Inferior parietal cortex (tissue), 1 donor: Measurements from ENCODE around the gene NFATC2.

Experiments
- DNase-seq: peaks from one replicate; pipeline ENCODE4 v3.0.0-alpha.2; 2016; ENCODE audit errors: extremely low spot score

NFATC2 gene

DNA sequence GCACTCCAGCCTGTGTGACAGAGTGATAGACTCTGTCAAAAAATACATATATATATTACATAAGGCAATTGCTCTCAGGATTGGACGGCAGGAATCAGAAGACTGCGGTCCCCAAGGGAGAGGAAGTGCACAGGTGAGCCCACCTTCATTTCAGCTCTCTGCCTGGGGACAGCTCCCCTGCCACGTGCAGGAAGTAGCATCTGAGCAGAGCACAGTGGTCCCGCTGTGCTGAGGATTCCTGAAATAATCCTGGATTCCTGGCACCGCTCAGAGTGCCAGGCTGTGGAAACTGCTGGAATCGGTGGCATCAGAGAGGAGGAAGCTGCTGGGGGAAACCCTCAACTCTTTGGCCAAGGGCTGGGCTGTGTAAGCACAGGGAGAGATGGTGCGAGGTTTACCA is 27.7 kb downstream of the NFATC2 start:
- DNase-seq, result no peak

DNA sequence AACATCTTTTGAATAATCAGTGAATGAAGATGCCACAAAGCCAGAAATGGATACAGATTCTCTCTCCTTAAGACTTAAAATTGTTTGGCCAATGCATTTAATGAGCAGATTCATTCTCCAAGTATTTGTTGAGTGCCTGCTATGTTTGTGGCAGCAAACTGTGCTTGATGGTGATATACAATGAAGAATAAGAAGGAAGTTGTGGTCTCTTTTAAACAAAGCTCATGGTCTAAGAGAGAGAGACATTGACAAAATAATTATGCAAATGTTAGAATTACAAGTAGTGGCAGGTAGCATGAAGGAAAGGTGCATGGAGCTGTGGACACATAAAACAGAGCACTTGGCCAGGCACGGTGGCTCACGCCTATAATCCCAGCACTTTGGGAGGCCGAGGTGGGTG is 28.3 kb downstream of the NFATC2 start:
- DNase-seq, result no peak

DNA sequence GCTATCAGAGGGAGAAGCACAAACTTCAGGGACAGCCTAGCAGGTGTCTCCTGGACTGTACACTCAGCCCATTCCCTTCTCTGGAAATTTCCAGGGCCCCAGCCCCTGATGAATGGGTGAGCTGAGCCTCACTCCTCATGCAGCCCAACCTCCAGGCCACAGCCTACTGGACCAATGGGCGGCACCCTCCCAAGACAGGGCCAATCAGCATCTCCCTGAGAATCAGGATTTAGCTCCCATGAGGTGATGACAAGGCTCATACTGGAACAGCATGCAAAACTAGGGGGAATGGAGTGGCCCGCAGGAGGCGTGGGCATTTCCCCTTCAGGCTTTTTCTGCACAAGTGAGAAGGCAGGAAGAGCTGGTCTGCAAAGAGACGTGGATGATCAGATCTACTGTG is 29.0 kb downstream of the NFATC2 start:
- DNase-seq, result no peak

DNA sequence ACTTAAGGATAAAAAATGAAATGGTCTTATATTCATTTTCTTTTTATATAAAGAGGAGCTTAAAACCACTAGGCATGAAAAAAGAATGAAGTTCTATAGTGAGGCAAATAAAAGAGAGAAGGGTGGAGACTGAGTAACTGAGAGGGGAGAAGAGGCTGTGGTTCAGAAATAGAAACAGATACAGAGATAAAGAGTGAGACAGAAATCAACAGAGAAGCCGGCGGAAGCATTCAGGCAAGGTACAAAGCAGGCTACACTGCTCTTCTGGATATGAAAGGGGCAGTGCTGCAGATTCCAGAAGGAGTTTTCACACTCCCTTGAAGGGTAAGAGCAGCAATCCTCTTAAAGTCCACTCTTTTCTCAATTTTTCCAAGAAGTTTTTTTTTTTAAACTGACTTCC is 29.9 kb downstream of the NFATC2 start:
- no peak for DNase-seq

DNA sequence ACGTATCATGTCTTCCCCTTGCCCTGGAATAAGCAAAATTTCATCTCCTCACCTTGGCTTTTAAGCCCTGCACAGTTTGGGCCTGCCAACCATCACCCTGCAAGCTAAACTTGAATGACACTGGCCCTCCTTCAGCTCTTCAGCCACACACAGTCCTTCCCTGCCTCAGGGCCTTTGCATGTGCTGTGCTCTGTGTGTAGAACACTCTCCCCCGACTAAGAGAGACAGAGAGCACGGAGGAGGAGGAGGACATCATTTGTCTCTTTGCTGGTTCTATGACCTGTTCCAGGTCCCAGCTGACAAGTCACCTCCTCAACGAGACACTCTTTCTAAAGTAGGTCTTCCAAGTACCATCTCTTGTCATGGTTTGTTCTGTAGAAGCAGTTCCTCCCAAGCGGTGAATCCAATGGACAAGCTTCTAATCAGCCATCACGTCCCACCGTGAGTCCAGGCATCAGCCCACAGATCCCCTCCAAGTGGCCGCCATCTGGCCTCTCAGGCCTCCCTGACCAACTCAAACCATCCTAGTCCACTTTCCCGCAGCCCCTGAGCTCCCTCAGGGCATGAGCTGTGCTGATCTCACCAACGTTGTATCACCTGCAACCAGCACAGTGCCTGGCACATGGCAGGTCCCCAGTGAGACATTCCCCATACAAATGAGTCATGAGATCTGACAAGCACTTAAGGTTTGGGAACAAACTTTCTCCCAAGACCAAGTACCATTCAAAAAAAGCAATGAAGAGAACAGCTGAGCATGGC is 30.5 kb downstream of the NFATC2 start:
- no peak for DNase-seq

DNA sequence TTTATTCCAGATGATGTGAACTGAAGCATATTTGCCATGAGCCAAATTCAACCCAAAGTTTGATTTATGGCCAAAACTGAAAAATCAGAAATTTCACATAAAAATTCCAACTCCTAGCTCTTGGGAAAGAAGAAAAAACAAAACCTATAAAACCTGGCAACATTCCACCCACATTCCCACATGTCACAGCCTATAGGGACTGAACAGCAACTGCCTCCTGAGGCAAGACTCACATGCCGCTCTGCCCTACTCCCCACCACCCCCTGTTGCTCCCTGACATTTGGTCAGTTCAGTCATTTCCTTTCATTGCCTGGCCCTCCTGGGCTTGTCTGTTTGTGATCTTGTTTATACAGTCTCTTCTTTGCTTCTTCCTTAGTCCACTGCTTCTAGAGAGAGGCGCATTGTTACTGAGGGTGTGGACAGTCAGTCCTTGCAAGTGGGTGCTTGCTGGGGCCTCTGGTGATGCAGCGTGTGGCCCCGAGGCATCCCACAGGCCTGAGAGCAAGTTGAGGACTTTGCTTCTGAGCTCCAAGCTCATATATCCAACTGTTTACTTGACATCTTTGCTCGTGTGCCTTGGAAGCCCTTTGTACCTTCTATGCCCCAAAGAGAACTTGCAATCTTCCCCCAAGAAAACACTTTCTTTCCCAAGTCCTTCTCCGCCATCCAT is 31.4 kb downstream of the NFATC2 start:
- DNase-seq, result no peak

DNA sequence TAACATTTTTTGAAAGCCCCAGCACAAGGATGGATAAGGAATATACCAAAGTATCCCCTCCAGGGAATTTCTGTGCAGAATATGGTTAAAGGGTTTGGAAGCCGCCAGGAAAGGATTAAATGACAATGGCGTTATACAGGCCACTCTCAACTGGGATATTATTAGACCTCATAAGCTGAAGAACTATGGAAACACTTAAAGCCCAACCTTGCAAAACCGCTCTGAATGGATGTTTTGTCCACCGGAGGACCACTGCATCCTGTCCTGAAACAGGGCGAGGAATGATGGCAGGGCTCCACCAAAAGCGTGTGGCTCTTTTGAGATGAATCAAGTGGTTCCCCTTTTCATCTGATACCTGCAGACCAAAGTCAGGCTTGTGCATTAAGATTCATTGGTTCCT is 32.4 kb downstream of the NFATC2 start:
- DNase-seq, result no peak

DNA sequence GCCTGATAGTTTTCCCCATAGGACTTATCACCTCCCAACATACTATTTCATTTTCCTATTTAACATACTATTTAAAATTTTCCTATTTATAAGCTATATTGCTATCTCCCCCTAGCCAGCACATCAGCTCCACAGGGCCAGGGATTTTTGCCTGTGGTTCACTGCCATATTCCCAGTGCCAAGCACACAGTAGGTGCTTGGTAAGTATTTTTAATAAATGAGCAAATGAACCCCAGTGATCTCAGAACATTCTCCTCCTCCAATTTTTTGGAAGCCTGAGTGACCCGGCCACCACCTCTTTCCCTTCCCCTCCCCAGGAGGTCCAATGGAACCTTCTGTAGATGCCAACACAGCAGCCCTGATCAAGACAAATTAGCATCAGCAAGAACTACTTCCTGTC is 33.3 kb downstream of the NFATC2 start:
- no peak for DNase-seq

DNA sequence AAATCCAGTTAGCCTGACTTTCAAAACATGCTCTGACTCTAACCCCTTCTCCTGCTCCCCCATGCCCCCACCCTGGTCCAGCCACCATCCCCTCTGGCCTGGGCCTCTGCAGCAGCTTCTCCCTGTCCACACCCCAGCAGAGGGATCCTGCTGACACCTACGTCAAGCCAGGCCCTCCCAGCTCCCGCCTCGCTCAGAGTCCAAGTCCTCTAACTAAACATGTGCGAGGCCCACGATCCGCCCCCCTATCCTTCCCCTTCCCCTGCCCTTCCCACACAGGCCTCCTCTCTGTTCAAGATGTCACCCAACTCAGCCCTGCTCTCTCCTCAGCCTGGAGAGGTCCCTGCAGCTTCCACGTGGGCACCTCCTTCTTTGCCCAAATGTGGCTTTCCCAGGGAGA is 33.7 kb downstream of the NFATC2 start:
- no peak for DNase-seq

DNA sequence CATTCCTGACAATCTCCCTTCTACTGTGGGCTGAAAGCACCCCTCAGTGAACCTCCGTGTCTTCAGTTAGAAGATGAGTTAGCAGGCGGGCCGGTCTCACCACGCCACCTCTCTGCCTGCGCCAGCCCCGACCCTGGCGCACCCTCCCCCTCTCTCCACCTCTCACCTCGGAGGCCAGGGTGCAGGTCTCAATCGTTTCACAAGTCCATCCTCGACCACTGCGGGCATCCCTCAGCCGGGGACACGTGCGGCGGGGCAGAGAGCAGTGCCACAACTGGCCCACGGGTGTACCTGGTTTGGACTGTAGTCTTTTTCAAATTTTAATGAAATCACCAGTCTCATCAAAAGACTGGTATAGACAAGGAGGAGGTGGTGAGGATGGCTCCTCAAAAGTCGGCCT is 34.4 kb downstream of the NFATC2 start:
- DNase-seq, result no peak

DNA sequence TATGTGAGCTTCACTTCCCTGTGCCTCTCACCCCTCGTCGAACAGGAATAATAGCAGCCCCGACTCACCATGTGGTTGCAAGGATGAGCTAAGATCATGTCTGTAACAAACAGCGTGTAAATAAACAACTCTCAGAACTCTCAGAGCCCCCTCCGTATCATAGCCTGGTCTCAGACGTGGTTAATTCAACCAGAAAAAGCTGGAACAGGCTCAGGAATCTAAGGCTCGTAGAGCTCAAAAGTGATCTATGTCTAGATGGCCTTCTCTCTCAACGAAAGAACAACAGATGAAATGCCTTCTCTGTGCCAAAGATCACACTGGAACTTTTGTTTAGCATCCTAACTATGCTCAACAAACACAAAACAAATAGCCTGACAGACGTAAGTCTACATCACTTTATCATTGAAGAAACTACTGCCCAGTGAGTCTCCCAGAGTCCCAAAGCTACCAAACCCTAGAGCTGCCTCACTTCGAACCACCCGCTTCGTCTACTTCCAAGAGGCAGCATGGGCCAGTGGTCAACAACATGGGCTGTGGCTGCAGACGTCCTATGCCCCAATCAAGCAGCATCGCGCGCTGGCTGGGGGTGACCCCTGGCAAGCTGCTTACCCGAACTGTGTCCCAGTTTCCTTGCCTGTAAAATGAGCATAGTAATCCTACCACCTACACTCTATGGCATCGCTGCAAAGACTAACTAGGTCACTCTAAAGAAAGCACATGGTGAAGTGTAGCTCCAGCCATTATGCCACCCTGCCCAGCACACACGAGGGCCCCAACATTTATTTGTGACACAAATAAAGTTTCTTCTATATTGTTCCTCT is 35.1 kb downstream of the NFATC2 start:
- no peak for DNase-seq

DNA sequence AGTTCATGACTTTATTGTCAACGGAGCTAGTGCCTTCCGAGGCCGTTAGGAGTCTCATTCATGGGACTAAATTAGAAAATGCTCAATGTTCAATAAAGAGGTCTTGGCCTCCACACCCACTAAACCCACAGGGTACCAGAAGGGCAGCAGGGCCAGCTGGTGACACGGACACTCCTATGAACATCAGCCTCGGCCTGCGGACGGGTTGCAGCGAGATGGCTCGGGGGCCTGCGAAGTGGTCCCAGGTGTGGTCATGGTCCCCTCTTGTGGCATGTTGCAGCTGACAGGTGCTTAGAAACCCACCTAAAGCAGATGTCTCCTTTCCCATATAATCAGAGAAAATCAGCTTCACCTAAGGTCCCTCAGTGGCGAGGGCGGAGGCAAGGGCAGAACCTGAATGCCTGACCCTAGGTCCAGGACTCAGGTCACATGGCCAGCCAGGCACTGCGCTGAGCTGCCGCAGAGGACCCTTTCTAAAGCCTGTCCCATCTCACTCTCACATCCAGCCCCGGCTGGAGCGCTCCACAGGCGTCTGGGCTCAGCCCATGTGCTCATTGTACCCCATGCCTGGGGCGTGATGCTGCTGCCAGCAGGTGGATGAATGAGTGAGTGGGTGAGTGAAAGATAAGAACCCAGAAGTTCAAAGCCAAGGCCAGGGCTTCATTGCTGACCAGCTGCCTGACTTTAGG is 35.8 kb downstream of the NFATC2 start:
- DNase-seq, result no peak

DNA sequence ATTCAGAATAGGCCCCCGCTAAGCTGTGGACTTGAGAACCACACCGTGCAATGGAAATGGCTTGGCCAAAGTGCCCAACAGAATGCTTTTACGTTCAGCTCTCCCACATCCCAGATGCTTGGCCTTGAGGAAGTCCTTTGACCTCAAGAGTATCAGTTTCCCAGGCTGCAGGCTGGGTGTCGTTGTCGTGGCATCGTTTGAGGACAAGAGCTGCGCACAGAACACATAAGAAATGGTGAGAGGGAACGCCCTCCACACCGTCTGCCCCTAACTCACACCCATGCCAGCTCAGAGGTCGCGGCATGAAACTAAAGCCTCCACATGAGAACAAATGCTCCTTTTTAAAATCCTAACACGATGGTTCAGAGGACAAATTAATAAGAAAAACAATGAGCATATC is 37.0 kb downstream of the NFATC2 start:
- no peak for DNase-seq

DNA sequence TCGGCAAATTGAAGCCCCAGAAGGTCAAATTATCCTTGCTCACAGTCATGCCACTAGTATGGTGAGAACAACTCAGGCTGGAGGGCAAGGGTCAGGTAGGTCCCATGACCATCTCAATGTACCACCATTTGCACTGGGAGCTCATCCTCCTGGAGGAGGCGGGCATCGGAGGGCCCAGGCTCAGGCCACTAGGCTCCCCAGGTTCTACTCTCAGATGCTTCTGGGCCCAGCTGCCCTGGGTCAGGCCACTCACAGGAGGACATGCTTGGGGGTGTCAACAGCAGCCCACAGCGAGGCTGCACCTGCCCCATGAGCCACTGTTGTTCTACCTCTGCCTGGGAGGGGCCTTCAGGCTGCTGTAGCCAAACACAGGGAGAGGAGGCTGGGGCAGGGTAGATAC is 39.1 kb downstream of the NFATC2 start:
- no peak for DNase-seq

DNA sequence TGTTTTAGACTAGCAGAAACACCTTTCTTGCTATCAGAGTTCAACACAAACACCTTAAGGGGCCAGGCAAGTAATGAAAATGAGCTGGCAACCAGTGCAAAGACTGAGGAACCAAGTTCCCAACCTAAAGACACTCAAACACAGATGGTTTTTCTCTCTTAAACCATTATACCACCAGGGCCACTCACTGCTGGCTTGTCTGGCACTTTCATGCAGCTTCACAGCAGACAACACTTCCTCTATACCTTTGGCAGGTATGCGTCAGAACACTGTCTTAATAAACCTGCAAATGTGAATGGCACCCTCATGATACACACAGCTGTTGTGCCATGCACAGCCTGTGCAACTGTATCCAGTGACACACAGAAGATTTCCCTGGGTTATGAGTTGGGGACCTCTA is 41.6 kb downstream of the NFATC2 start:
- DNase-seq, result no peak

DNA sequence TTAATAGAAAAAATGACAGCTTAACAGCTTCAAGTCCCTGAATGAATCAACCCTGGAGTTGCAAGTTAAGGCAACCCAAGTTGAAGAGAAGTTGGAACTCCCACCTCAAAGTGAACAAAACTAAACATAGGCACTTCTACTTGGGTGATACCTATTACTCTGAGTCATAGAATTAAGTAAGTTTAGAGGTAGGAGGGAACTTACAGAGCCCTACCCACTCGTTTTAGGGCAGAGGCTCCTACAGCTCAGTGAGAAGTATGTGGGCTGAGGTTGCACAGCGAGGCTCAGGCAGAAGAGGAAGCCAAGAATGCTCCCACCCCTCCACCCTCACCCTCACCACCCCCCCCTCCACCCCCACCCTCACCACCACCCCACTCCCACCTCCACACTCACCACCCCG is 42.2 kb downstream of the NFATC2 start:
- DNase-seq, result no peak

DNA sequence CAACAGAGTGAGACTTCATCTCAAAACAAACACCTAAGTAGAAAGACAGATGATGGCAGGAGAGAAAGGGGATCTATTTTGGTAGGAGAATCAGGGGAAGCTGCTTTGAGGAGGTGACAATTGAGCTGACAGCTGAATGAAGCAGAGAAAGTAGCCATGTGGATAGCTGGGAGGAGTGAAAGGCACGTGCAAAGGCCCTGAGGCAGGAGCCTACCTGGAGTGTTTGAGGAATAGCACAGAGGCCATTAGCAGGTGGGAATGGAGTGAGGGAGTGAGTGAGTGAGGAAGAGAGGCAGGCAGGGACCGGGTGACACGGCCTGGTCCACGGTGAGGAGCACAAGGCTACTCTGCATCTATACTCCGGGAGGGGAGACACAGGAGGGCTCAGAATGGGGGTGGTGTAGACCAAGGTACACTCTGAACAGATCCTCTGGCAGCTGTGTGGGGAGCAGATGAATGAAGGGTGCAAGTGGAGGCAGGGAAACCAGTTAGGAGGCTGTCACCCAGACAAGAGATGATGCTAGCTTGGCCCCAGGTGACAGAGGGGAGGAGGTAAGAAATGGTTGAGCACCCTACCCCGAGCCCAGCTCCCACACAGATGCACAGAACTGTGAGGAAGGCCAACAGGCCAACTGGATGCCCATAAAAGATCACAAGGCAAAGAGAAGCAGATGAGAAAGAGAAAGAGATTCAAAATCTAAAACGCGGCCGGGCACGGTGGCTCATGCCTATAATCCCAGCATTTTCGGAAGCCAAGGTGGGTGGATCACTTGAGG is 43.6 kb downstream of the NFATC2 start:
- no peak for DNase-seq

DNA sequence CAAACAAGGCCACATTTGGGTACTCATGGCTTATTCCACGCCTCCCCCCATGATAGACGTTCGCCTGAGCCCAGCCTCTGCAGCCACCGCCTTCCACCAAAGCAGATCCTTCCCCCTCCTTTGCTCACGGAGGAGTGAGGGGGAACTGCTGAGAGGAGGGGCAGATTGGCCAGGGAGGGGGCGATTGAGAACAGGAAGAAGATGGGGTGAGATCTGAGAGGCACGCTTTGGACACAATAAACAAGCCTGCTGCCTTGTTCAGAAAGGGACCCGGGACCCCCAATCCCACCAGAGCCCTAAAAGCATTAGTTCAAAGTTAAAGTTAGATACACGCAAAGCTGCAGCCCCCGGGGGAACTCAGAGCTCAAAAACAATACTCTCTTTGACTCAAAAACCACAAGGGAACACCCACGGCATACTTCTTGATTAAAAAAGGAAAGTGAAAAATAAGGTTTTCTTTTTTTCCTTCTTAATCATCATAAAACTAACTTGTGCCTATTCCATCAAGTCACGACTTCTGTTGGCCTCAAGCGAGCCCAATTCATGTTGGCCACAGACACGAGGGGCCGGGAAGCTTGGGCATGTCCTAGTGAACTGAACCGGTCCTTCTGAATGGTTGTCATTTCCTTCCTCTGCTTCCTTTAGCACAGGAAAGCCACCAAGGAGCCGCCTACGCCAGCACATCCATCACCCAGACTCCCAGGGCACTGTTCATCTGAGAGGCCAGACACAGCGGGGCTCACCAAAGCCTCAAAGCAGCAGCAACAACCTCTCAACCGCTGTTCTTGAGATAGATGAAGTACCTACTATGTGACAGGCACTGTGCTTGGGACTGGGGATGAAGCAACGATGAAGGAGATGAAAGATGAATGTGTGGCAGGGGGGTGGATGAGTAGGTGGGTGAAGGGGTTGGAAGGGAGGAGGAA is 44.7 kb downstream of the NFATC2 start:
- DNase-seq, result no peak

DNA sequence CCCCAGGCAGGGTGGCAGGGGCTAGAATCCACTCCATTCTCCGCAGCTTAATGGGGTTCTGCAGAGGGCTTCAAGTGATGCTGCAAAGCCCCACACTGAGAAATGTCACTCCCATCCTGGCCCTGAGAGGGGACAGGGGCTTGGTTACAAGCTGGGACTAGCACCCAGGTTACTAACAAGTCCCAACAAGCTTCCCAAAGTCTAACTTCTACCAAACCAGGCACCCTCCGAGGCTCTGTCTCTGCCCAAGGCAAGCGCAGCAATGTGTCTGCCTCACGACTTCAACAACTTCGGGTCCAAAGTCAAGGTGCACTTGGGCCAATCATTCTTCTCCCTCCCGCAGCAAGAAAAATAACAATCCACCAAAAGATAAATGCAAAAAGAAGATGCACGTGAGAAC is 45.6 kb downstream of the NFATC2 start:
- DNase-seq, result no peak

DNA sequence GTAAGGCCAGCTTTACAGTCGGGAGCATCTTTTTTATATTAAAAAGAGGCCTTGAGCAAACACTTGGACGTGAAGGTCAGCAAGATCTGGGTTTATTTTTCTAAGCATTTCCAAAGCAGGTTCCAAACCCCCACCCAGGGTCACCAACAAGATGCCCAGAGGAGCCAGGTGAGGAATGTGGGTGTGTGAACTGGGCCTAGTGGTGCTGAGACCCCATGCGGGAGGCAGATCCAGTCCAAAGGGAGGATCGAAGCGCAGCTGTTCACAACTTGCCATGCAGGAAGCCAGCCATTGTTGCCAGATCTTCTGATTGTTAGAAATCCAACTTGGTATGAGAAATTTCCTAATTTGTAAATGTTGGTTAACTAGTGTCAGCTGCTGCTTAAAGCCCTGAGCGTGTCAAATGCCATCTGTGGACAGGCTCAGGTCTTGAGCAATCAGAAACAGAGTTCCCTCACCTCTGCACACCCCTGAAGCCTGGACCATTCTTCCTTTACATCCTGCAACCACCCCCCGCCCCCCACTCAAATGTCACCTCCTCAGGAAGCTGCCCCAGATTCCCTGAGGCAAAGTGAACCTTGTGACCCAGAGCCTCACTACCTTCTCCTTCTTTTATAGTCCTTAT is 46.5 kb downstream of the NFATC2 start:
- DNase-seq, result no peak
